Endodermal cell (in vitro differentiated cells): Measurements from ENCODE around the gene BAX. TPM values are rescaled to one million over a fixed set of nuclear protein-coding genes. Genes with fewer than 3 reads are reported as not detected.

ENCODE experiments used
- DNase-seq: peaks from one replicate; pipeline ENCODE4 v3.0.0-alpha.2; 2017
- H3K27ac ChIP-seq: 2 replicates; pipeline ENCODE4 v1.5.1; 2013; ENCODE audit warnings: mild to moderate bottlenecking, low read depth, low read length, moderate library complexity
- H3K27me3 ChIP-seq: 2 replicates; pipeline ENCODE4 v1.6.1; 2013; ENCODE audit warnings: mild to moderate bottlenecking, low read length, moderate library complexity; ENCODE audit not compliant: insufficient read depth, control insufficient read depth, poor library complexity, severe bottlenecking
- H3K36me3 ChIP-seq: 2 replicates; pipeline ENCODE4 v1.7.0; 2013; ENCODE audit warnings: mild to moderate bottlenecking, low read length, moderate library complexity; ENCODE audit not compliant: control insufficient read depth, insufficient read depth
- H3K4me1 ChIP-seq: one replicate; pipeline ENCODE4 v1.7.0; 2013; ENCODE audit warnings: low read length; ENCODE audit not compliant: control insufficient read depth, insufficient read depth
- H3K4me3 ChIP-seq: 2 replicates; pipeline ENCODE4 v1.5.1; 2013; ENCODE audit warnings: mild to moderate bottlenecking, low read length, moderate library complexity
- H3K9ac ChIP-seq: 2 replicates; pipeline ENCODE4 v1.6.1; 2013; ENCODE audit warnings: mild to moderate bottlenecking, low read length, moderate library complexity; ENCODE audit not compliant: poor library complexity, severe bottlenecking; ENCODE audit errors: extremely low read depth
- H3K9me3 ChIP-seq: 2 replicates; pipeline ENCODE4 v1.6.1; 2013; ENCODE audit warnings: mild to moderate bottlenecking, low read length, moderate library complexity; ENCODE audit not compliant: control insufficient read depth
- H3K27ac Mint-ChIP-seq: 2 replicates; pipeline ENCODE4 v1.8.0; 2020; ENCODE audit warnings: mixed read lengths
- H3K27me3 Mint-ChIP-seq: 2 replicates; pipeline ENCODE4 v1.8.0; 2021; ENCODE audit warnings: mild to moderate bottlenecking, mixed read lengths; ENCODE audit not compliant: insufficient read depth
- H3K36me3 Mint-ChIP-seq: 2 replicates; pipeline ENCODE4 v1.8.0; 2020; ENCODE audit warnings: low read depth, mixed read lengths
- H3K4me1 Mint-ChIP-seq: 2 replicates; pipeline ENCODE4 v1.8.0; 2020; ENCODE audit warnings: mixed read lengths
- H3K4me3 Mint-ChIP-seq: 2 replicates; pipeline ENCODE4 v1.8.0; 2020; ENCODE audit warnings: mild to moderate bottlenecking, moderate library complexity, mixed read lengths
- H3K9me3 Mint-ChIP-seq: 2 replicates; pipeline ENCODE4 v1.8.0; 2020; ENCODE audit warnings: mild to moderate bottlenecking, mixed read lengths
- CTCF ChIP-seq: fragments of 200-600 bp; sonication (generic); conservative IDR thresholded peaks from 2 replicates; pipeline ENCODE4 v1.5.0; 2021; ENCODE audit warnings: antibody characterized with exemption, mild to moderate bottlenecking
- WGBS, 2 experiments: methylation state at CpG; one replicate each; pipeline versions ENCODE4 v1.1.5 to v1.1.7; 2013; ENCODE audit warnings: missing lambda C conversion rate in 2 of 2, mixed read lengths in 1 of 2; ENCODE audit not compliant: insufficient coverage in 1 of 2, insufficient read length in 1 of 2; 5-methylcytosine and 5-hydroxymethylcytosine counted together
- total RNA-seq, 2 donors: library from RNA; stranded (reverse); fragmentation: NEBNext Ultra II Directional in 1 of 2; extraction: Animal tissue kit (Norgen Biotek cat#: 25700) in 1 of 2; gene quantifications; 2 replicates in 1 of 2; 3 replicates in 1 of 2; pipeline ENCODE4 v1.2.1, GENCODE V29; 2021

The BAX gene
- total RNA-seq, 2 donors from 2014 or later: 172 to 184 TPM

DNA sequence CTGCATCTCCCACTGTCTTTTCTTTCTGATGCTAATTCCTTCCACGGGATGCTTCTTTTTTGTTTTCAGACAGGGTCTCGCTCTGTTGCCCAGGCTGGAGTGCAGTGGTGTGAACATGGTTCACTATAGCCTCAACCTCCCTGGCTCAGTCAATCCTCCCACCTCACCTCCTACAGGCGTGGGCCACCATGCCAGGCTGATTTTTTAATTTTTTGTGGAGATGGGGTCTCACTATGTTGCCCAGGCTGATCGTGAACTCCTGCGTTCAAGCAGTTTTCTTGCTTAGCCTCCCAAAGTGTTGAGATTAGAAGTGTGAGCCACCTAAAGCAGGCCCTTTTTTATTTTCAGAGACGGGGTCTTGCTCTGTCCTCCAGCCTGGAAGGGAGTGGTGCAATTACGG lies 33.6 kb downstream of the BAX start:
- H3K36me3 ChIP-seq: peaks cover 45% of the 10 kb centered on the region
- no peaks in the 10 kb centered on the region for H3K27me3 Mint-ChIP-seq
- no peak overlapping the region for H3K4me3 Mint-ChIP-seq
- no peaks in the 10 kb centered on the region for H3K4me1 ChIP-seq
- H3K4me3 ChIP-seq: no peak overlapping the region
- H3K9me3 ChIP-seq: no peaks in the 10 kb centered on the region
- H3K9me3 Mint-ChIP-seq: no peaks in the 10 kb centered on the region
- no peak overlapping the region for H3K27ac Mint-ChIP-seq
- H3K36me3 Mint-ChIP-seq: peaks cover 54% of the 10 kb centered on the region
- no peak overlapping the region for H3K27ac ChIP-seq
- DNase-seq: no peak
- no peak for TF ChIP-seq CTCF
- no peak overlapping the region for H3K9ac ChIP-seq
- H3K27me3 ChIP-seq: no peaks in the 10 kb centered on the region
- 95% methylated on average over 5 to 7 of the region's 7 CpGs for WGBS, 2 experiments
- peaks cover 11% of the 10 kb centered on the region for H3K4me1 Mint-ChIP-seq

- Histone ChIP-seq H3K27me3 (no peaks in the 10 kb centered on the region), H3K36me3 (peaks cover 40% of the 10 kb centered on the region), H3K4me1 (no peaks in the 10 kb centered on the region), H3K9ac (no peak overlapping the region), H3K27ac (no peak overlapping the region), H3K4me3 (no peak overlapping the region), H3K9me3 (no peaks in the 10 kb centered on the region)
- peaks cover 12% of the 10 kb centered on the region for H3K4me1 Mint-ChIP-seq
- no peak overlapping the region for H3K27ac Mint-ChIP-seq
- DNase-seq: no peak
- H3K9me3 Mint-ChIP-seq: no peaks in the 10 kb centered on the region
- peaks cover 48% of the 10 kb centered on the region for H3K36me3 Mint-ChIP-seq
- WGBS, 2 experiments: 93 to 96% methylated on average over 2 to 9 of the region's 9 CpGs
- no peak for TF ChIP-seq CTCF
- H3K4me3 Mint-ChIP-seq: no peak overlapping the region
- H3K27me3 Mint-ChIP-seq: no peaks in the 10 kb centered on the region
These were observed 34.2 kb downstream of the BAX start for GRCh38 chr19:48988860-48989259.

DNA sequence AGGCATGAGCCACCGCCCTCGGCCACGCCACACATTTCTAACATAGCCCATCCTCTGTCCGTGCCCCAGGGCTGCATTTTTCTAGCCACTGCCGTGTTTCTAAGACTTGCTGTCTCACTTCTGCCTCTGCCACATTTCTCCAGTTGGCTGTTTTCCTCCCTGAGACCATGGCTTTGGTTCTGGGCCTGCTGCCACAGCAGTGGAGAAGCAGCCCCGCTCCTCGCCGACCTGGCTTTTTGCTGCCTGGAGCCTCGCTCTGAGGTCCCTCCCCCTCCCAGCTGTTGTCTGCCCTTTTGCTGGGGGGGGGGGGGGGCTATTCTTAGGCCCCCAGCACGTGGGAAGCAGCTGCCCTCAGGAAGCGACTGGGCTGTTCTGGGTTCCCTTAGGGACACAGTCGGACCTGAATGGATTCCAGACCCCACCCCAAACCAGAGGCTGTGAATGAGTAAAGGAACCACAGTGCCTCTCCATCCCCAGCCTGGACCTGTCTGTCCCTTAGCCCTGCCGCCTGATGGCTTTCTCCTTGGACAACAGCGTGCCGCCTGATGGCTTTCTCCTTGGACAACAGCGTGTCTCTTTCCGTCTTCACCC lies 35.1 kb downstream of the BAX start:
- H3K9ac ChIP-seq: no peak overlapping the region
- H3K4me1 ChIP-seq: peaks cover 4% of the 10 kb centered on the region
- H3K36me3 ChIP-seq: peaks cover 36% of the 10 kb centered on the region
- no peaks in the 10 kb centered on the region for H3K9me3 Mint-ChIP-seq
- no peak for TF ChIP-seq CTCF
- H3K4me3 Mint-ChIP-seq: peak overlapping the region; percentile 4
- no peaks in the 10 kb centered on the region for H3K9me3 ChIP-seq
- no peak overlapping the region for H3K4me3 ChIP-seq
- no peak for DNase-seq
- H3K27ac Mint-ChIP-seq: no peak overlapping the region
- H3K27me3 ChIP-seq: no peaks in the 10 kb centered on the region
- H3K4me1 Mint-ChIP-seq: peaks cover 18% of the 10 kb centered on the region
- H3K27me3 Mint-ChIP-seq: no peaks in the 10 kb centered on the region
- 95 to 98% methylated on average over 9 to 14 of the region's 17 CpGs for WGBS, 2 experiments
- H3K36me3 Mint-ChIP-seq: peaks cover 47% of the 10 kb centered on the region
- no peak overlapping the region for H3K27ac ChIP-seq
